Jurkat, Clone E6-1 (cell line): ENCODE results near the gene ATP5PD. TPM values are rescaled to one million over a fixed set of nuclear protein-coding genes. Genes with fewer than 3 reads are reported as not detected.
A peak's percentile ranks its signal among the peaks of the same experiment; 100 is the strongest.

Experiments used
- DNase-seq: peaks from one replicate; pipeline ENCODE4 v3.0.0-alpha.2; 2011; ENCODE audit warnings: low read depth, low spot score
- H3K4me3 ChIP-seq: 2 replicates; pipeline ENCODE4 v1.5.1; 2011; ENCODE audit warnings: mild to moderate bottlenecking, low read length, control low read depth, moderate library complexity
- polyA plus RNA-seq: library from polyadenylated mRNA; unstranded; fragments of >200 nt; gene quantifications from one replicate; pipeline ENCODE4 v1.2.1, GENCODE V29; 2012; ENCODE audit warnings: missing spikeins; ENCODE audit not compliant: insufficient read length, insufficient read depth

The ATP5PD gene
- polyA plus RNA-seq, result 332 TPM

- DNase-seq, result peak; percentile 90
- H3K4me3 ChIP-seq, result peak within 1 kb of the TSS; percentile 91
These were observed at the start of gene ATP5PD, which contains the start of gene KCTD2 for GRCh38 chr17:75046407-75047289. Gene ATP5PD, minus strand, starts transcription at chr17:75046969. Its CDS starts 4,319 bp downstream, at chr17:75042650. Gene KCTD2, plus strand, starts transcription at chr17:75047225. Its CDS starts 26 bp downstream, at chr17:75047251.

GRCh38 chr17:75096082-75096625 is 49.4 kb upstream of the ATP5PD start:
- no peak for DNase-seq
- H3K4me3 ChIP-seq, result no peak overlapping the region

- no peak for DNase-seq
- H3K4me3 ChIP-seq, result no peak overlapping the region
These were observed 48.2 kb upstream of the ATP5PD start for GRCh38 chr17:75094871-75095399.

- no peak overlapping the region for H3K4me3 ChIP-seq
- no peak for DNase-seq
These were observed 46.9 kb upstream of the ATP5PD start for GRCh38 chr17:75093548-75094158.

GRCh38 chr17:75091855-75092327 is 45.1 kb upstream of the ATP5PD start:
- no peak overlapping the region for H3K4me3 ChIP-seq
- no peak for DNase-seq

- no peak overlapping the region for H3K4me3 ChIP-seq
- no peak for DNase-seq
These were observed 44.4 kb upstream of the ATP5PD start for GRCh38 chr17:75090871-75091854.

GRCh38 chr17:75088465-75089417 is 42.0 kb upstream of the ATP5PD start:
- DNase-seq, result no peak
- H3K4me3 ChIP-seq, result no peak overlapping the region

- H3K4me3 ChIP-seq, result no peak within 1 kb of the TSS; the same call in 1 of the 2 replicates
- no peak for DNase-seq
These were observed 41.0 kb upstream of the ATP5PD start, which contains the start of gene SLC16A5 for GRCh38 chr17:75087558-75088453. Gene SLC16A5, plus strand, starts transcription at chr17:75087954. Its CDS starts 5,683 bp downstream, at chr17:75093637.

- no peak overlapping the region; the same call in 1 of the 2 replicates for H3K4me3 ChIP-seq
- DNase-seq, result no peak
These were observed 40.4 kb upstream of the ATP5PD start for GRCh38 chr17:75087182-75087557.

- H3K4me3 ChIP-seq, result no peak overlapping the region
These were observed 39.9 kb upstream of the ATP5PD start for GRCh38 chr17:75086496-75087181.

GRCh38 chr17:75084039-75084660 is 37.4 kb upstream of the ATP5PD start:
- peak; percentile 80 for DNase-seq
- no peak overlapping the region for H3K4me3 ChIP-seq

More at GRCh38 chr17:75086496-75087181, 39.9 kb upstream of the ATP5PD start:
- DNase-seq, result no peak

- no peak for DNase-seq
- H3K4me3 ChIP-seq, result no peak overlapping the region
These were observed 35.9 kb upstream of the ATP5PD start for GRCh38 chr17:75082683-75083082.

- DNase-seq, result no peak
- no peak overlapping the region for H3K4me3 ChIP-seq
These were observed 35.1 kb upstream of the ATP5PD start for GRCh38 chr17:75081611-75082540.

GRCh38 chr17:75079023-75079373 is 32.2 kb upstream of the ATP5PD start:
- H3K4me3 ChIP-seq, result no peak overlapping the region
- no peak for DNase-seq
